Hypothalamus (tissue), 51 donors: Measurements from ENCODE around the gene ATP11A.
"Not testable (repeated sequence)": the region's sequence is repeated elsewhere in the genome, so short reads cannot be mapped to it uniquely, and the experiment has no call there.

ENCODE experiments used
- DNase-seq, 51 donors: peaks; one replicate each; lab custom pipeline; 2025; lab: John Stamatoyannopoulos, UW

The ATP11A gene

DNA sequence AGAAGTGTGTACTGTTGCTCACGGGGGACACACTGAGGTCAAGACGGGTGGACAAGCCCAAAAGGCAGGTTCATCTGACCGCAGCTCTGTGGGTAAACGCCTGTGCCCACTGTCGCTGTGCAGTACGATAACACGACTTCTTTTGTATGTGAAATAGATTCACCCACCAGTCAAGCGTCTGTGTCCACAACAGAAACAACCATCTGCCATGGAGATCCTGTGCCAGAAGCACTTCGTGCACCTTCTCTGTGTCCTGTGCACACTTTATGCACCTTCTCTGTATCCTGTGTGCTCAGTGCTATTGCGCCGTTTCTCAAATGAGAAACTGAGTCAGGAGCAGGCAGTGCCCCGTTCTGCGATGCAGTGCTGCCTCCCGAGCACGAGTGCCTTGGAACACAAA is 138.9 kb downstream of the ATP11A start:
- no peak for DNase-seq

DNA sequence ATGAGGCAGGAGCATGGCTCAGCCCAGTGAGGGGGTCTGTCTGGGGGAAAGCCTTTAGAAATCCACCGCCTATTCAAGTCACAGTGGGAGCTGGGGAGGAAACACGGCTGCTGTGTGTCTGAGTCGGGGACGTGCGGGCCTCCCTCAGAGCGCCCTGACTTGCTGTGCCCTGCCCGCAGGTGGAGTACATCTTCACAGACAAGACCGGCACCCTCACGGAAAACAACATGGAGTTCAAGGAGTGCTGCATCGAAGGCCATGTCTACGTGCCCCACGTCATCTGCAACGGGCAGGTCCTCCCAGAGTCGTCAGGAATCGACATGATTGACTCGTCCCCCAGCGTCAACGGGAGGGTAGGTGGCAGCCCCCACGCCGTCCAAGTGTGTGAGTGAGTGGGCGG is 141.4 kb downstream of the ATP11A start:
- no peak for DNase-seq

DNA sequence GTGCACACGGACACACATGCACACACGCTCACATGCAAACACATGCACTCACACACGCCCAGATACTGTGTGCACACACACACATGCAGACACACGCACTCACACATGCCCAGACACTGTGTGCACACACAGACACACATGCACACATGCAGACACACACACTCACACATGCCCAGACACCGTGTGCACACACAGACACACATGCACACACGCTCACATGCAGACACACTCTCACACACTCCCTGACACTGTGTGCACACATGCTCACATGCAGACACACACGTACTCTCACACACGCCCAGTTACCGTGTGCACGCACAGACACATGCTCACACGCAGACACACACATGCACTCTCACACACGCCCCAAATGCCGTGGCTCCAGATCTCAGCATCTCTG is 142.0 kb downstream of the ATP11A start:
- DNase-seq = no peak

DNA sequence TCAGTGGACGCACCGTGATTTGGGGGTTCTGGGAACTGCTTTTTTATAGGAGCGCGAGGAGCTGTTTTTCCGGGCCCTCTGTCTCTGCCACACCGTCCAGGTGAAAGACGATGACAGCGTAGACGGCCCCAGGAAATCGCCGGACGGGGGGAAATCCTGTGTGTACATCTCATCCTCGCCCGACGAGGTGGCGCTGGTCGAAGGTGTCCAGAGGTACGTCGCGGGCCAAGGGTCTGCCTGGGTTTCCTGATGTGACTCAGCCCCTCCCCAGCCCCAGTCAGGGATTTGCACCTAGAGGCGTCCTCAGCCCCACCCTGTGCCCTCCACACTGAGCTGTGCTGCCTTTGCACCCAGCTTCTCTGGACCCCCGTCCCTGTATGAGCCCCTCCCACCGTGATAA is 143.0 kb downstream of the ATP11A start:
- no peak for DNase-seq

DNA sequence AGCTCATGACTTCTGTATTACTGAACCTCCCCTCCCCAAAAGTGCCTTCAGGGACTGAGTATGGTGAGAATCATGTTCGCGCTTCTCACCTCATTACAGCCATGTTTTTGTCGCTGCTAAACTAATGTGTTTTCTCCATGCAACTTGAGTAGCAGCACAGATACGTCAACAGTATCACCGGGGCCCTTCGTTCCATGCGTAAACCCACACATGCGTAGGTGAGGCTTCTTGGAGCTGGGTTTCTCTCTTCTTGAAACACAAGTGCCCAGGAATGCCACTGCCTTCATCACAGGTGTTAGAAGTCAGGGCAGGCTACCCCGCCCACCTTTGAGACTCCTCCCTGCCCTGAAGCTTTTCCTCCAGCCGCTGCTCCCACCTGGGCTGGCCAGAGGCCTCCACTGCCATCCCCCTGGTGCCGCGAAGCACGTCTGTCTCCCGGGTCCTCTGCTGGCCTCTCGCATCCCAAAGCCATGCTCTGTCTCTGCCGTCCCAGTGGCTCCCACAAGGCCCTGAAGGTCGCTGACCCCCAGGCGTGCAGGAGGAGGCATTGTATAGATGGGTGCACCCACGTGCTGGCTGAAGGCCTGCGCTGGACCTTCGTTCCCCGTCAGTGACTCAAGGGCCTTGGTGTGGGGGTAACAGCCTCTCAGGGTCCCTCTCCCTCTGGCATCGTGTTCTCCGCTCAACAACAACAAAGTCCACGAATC is 143.9 kb downstream of the ATP11A start:
- no peak for DNase-seq

DNA sequence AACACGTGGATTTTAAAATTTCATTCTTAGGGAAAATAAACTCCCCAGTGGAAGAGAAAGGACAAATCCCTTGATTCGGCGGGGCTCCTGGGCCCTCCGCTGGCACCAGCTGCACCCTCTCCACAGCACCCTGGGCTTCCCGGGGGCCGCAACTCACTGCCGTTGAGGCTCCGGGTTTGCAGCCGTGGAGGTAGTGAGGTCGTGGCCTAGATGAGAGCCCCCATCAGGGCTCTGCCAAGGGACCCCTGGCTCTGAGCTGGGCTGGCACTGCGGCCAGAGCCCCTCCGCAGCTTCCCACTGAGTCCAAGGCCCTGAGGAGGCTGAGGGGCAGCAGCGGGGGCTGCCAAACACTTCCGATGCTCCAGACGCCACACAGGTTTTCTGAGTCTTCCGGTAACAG is 145.5 kb downstream of the ATP11A start:
- DNase-seq = no peak

DNA sequence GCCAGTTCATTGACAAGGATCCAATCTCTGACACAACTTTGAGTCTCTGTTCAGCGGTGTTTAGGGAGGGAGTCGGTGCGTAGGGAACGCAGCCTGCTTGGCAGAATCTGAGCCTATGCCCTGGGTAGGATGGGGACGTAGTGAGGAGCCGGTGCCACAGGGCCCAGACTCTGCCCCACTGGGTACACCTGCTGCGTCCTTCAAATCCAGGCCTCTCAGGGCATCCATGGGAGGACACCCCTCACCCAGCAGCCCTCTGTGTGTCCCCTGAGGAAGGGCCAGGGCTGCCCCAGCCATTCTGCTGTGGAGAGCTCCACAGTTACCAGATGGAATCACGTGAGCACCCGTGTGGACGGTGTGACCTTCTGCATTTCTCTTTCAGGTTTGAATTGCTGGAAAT is 146.0 kb downstream of the ATP11A start:
- no peak for DNase-seq

DNA sequence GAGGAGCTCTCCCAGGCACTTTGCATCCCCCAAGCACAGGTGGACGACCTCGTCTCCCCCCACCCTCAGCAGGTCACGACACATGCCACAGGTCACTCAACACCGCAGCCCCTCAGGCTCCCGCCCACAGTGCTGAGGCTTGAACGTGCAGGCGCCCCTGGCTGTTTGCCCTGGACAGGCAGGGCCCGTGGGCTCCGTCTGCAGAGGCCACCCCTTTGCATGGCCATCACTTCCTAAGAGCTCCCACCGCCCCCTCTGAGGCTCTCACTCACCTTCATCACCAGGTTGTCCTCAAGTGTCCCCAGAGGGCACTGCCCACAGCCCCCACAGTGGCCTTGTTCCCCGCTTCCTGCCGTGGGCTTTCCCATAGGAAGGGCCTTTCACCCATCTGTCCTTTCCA is 147.1 kb downstream of the ATP11A start:
- DNase-seq = no peak

DNA sequence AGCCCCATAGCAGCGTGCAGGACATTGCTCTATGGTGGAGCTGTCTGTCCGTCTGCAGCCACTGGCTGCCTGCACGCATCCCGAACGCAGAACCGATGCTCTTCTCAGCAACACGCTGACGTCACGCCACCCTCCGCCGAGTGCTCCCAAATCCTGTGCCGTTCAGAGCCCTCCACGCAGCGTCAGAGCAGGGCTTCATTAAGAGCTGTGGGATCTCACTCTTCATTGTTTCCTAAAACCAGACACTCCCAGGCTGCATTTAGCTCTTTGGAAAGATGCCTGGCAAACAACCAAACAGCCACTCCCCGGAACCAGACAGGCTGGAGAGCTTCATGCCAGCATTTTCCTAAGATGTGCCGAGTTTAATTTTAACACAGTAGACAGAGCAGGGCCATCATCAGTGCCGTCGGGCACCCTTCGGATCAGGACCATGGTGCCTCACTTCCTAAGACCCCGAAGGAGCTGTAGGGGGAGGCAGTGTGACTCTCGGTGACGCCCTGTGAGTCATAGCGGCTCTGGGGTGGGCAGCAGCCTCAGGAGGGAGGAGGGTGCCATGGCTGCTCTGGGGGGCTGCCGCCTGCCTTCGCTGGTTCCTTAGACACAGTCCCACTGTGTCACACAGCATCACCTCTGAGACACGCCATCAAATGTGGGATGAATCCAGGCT is 147.7 kb downstream of the ATP11A start:
- DNase-seq = peak in 1 of 51 donors; percentile 62

DNA sequence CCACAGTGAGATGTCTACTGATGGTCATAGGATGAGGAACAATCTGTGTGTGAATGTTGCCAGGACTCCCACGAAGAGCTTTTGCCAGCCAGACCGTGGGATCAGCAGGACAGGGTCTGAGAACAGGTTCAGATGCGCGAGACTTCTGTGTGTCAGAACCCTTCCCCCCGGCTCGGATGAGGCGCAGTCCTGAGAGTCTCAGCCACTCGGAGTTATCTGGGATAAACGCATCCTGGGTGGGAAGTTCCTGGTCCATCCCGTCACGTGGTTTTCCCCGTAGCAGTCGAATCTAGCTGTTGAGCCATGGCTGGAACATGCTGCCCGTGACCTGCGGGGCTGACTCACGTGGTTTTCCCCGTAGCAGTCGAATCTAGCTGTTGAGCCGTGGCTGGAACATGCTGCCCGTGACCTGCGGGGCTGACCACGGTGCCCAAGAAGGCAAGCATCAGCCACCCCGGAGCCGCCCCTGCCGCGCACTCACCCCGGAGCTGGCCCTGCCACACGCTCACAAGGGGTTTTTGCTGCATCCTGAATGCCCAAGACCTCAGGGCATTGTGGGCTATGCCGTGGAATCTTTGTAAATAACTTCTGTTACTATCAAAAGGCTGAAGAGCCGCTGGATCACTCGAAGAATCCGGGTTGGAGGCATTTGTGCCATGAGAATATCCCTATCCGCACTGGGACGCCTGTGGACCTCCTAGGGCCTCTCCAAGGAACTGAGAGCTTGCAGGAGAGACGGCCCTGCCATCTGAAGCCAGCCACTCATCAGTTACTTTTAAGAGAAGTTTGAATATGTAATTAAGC is 148.4 kb downstream of the ATP11A start:
- DNase-seq = peak in 1 of 51 donors; percentile 62

DNA sequence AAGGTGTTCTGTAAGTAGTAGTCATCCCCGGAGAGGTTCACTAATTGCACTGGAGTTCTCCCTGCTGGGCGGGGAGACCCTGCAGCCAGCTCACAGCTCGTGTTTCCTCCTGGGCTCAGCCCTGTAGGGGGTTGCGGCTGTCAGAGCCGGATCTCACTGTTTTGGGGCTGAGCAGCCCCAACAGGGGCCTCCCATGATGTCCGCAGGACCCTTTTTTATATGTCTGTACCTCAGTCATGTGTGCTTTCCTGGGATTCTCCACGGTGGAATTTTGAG is 148.9 kb downstream of the ATP11A start:
- no peak for DNase-seq

DNA sequence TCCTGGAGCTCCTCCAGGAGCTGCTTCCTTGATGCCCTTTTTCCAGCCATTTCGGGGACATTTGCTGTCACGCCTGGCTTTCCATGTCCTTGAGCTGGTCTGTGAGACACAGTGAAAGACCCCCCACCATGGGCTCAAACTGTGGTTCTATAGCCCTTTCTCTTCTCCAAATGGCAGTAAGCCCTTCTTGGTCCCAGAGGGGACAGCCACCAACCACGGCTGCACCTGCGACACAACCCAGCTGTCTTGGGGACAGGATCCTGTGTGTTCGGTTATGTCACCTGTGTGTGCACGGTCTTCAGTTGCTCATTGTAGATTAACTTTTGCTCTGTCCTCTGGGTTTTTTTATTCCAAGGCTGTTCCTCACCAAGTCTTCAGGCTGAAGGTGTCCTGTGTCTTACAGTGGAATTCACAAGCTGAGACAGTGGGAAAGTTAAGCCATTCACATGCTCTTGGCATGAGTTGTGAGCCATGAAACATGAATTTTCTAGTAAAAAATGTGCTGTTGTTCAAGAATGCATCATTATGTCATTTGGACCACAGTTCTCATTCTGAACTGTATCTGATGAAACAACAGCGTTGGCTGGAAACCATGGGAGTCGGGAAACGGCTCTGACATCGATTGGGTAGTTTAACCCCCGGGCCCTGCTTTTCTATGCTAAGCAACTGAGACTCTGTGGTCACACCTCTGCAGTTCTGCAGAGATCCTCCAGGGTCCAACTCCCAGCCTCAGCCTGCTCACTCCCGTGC is 149.7 kb downstream of the ATP11A start:
- no peak for DNase-seq

DNA sequence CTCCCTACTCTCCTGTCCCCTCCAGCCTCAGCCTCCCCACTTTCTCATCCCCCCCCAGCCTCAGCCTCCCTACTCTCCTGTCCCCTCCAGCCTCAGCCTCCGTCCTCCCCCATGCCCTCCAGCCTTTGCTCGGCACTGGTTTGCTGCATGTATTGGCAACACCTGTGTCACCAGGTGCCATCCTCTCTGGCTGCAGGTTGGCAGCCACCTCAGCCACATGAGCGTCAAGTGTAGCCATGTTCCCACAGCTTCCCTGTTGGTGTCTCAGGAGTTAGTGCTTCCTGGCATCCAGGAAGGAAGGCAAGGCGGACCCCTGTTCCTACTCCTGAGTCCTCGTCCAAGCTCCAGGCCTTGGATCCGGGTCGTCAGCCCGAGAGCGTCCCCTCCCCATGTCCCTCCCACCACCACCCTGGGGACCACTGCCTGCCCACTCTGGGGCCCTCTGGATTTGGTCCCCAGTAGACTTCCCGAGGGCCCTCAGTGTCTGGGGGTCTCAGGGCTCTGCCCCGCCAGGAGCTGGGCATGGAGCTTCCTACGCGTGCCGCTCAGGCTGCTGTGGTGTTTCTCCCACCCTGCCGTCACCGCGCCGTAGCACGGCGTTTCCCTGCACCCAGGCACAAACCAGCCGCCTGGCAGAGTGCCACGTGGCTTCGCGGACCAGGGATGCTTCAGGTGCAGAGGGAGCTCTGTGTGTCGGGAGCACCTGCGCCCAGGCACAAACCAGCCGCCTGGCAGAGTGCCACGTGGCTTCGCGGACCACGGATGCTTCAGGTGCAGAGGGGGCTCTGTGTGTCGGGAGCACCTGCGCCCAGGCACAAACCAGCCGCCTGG is 150.8 kb downstream of the ATP11A start:
- no peak for DNase-seq

DNA sequence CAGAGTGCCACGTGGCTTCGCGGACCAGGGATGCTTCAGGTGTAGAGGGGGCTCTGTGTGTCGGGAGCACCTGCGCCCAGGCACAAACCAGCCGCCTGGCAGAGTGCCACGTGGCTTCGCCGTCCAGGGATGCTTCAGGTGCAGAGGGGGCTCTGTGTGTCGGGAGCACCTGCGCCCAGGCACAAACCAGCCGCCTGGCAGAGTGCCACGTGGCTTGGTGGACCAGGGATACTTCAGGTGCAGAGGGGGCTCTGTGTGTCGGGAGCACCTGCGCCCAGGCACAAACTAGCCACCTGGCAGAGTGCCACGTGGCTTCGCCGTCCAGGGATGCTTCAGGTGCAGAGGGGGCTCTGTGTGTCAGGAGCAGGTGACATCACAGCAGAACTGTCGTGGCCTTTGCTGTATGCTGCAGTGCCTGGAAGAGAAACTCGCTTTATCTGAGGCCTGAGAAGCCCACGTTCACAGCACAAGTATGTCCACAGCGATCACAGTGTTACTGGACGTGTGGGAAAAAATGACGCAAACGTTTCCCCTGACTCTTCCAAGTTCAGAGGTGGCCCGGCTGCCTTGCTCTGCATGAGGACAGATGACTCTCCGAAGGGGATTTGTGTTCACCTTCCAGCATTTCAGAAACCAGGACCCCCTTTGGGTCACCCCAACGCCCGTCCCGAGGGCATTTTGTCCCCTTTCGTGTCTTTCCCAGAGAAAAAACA is 151.6 kb downstream of the ATP11A start:
- not testable (repeated sequence) for DNase-seq

DNA sequence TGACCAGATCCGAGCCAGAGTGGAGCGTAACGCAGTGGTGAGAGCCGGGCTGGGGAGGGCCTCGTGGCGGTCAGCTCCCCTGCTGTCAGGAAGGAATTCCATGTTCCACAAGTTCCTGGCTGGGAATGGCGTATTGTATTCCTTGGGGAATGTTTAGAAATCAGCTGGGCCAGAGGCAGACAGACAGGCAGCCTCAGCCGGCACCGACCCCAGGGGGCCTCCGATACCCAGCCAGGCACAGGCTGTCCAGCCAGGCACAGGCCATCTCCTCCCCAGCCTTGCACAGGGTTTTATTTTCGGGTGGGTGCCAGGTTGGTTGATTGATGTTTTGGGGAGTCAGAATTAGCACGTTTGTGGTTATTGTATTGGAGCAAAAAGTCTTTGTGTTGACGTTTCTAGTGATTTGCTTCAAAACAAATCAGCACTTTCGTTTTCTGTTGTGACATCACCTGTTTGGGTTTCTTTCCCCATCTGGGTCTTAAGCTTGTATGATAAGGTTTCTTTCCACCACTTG is 152.6 kb downstream of the ATP11A start:
- no peak for DNase-seq

DNA sequence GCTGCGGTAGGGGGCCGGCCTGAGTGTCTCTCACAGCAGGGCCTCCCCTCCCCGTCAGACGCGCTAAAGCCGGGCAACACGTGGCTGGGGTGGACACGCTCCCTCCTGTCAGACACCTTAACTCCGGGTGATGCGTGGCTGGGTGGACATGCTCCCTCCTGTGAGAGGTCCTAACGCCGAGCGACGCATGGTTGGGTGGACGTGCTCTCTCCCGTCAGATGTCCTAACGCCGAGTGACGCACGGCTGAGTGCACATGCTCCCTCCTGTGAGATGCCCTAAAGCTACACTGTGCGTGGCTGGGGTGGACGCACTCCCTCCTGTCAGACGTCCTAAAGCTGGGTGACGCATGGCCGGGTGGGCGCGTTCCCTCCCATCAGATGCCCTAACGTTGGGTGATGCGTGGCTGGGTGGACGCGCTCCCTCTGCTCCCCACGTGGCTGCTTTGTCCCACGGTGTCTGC is 153.1 kb downstream of the ATP11A start:
- DNase-seq = no peak

DNA sequence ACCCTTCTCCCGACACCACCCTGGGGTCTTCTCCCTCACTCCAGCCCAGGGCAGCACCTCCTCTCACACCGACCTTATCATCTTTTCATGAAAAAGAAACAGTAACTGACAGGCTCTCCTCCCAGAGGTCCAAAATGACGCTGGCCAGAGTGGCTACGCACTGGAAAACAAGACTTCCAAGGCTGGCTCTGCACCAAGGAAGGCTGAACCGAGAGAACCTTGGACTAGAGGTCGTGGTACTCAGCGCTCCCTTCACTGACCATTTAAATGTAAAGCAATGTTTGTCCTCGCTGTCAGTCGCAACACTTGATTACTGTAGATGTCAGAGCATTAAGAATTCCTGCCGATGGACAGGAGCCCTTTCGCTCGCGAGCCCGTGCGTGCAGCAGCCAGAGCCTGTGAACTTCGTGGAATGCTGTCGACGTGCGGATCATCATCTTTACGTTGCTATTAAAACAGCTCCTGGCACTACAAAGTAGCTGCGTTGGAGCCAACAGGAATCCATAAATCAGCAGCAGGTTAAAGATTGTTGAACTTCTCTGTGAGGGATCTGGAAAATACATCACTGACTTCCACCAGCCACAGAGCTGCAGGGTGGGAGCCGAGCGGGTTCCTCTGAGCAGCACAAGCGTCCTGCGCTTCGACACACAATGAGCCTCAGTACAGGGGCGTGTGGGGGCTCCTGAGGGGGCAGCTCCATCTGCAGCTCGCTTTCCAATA is 153.7 kb downstream of the ATP11A start:
- DNase-seq = no peak

DNA sequence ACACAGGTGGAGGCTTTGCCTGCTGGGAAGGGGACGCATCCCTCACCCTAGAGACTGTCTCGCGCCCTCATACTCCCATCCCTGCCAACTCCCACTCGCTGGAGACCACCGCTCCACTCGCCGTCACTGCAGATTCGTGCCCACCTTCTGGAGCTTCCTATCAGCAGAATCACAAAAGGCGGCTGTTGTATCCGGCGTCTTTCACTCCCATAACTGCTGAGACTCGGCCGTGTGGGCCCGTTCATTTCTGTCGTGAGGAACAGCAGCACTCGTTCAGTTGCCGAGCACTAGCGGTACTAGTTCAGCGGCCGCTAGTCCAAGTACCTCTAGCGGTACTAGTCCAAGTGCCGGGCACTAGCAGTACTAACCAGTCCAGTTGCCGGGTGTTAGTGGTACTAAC is 154.6 kb downstream of the ATP11A start:
- DNase-seq = no peak

DNA sequence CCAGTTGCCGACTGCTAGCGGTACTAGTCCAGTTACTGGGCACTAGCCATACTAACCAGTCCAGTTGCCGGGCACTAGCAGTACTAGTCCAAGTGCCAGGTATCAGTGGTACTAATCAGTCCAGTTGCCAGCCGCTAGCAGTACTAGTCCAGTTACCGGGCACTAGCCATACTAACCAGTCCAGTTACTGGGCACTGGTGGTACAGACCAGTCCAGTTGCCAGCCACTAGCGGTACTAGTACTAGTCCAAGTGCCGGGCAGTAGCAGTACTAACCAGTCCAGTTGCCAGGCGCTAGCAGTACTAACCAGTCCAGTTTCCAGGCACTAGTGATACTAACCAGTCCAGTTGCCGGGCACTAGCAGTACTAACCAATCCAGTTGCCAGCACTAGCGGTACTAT is 155.0 kb downstream of the ATP11A start:
- no peak for DNase-seq
